Sigmoid colon (tissue), 7 donors: ENCODE results near the gene HOXA2. TPM values are rescaled to one million over a fixed set of nuclear protein-coding genes. Genes with fewer than 3 reads are reported as not detected.

Experiments used
- DNase-seq: peaks from one replicate; pipeline ENCODE4 v3.0.0-alpha.2; 2019
- H3K27ac ChIP-seq, 4 donors: fragments of 200-600 bp; sonication (generic); one replicate each; pipeline ENCODE4 v1.5.1; 2016 to 2019; ENCODE audit warnings: mild to moderate bottlenecking in 1 of 4
- H3K27me3 ChIP-seq, 3 donors: fragments of 200-600 bp; sonication (generic); one replicate each; pipeline ENCODE4 v1.5.1; 2019; ENCODE audit warnings: mild to moderate bottlenecking in 1 of 3
- H3K36me3 ChIP-seq, 4 donors: fragments of 200-600 bp; sonication (generic); one replicate each; pipeline ENCODE4 v1.5.1; 2016 to 2019
- H3K4me1 ChIP-seq, 4 donors: fragments of 200-600 bp; sonication (generic); one replicate each; pipeline ENCODE4 v1.5.1; 2017 to 2019
- H3K4me3 ChIP-seq, 4 donors: fragments of 200-600 bp; sonication (generic); one replicate each; pipeline ENCODE4 v1.5.1; 2017 to 2019; ENCODE audit warnings: mild to moderate bottlenecking in 2 of 4, moderate library complexity in 1 of 4
- H3K9me3 ChIP-seq, 4 donors: fragments of 200-600 bp in 3 of 4; sonication (generic) in 3 of 4; one replicate each; pipeline versions ENCODE4 v1.5.1 to v1.6.1; 2013 to 2019
- CTCF ChIP-seq, 4 experiments: fragments of 450-650 bp in 3 of 4; fragments of 200-600 bp in 1 of 4; IDR thresholded peaks; one replicate each; pipeline ENCODE4 v1.5.1; 2016 to 2019; ENCODE audit warnings: antibody characterized with exemption in 4 of 4, mild to moderate bottlenecking in 3 of 4, moderate library complexity in 2 of 4
- EP300 ChIP-seq, 4 donors: sonication (generic); formaldehyde crosslinking; IDR thresholded peaks; one replicate each; pipeline ENCODE4 v1.6.1; 2017; ENCODE audit warnings: antibody characterized with exemption in 4 of 4
- POLR2A ChIP-seq, 2 donors: fragments of 450-650 bp; IDR thresholded peaks; one replicate each; pipeline ENCODE4 v1.6.1; 2016; ENCODE audit warnings: antibody characterized with exemption in 2 of 2, mild to moderate bottlenecking in 2 of 2, moderate library complexity in 2 of 2
- POLR2AphosphoS5 ChIP-seq, 4 donors: sonication (generic); formaldehyde crosslinking; IDR thresholded peaks; one replicate each; pipeline ENCODE4 v1.6.1; 2017; ENCODE audit warnings: antibody characterized with exemption in 4 of 4
- WGBS, 2 donors: extraction: QIAGEN DNeasy Blood & Tissue Kit; methylation state at CpG; one replicate each; pipeline ENCODE4 v1.1.7; 2013; 5-methylcytosine and 5-hydroxymethylcytosine counted together
- intact Hi-C: fragments of 100-400 bp; cut with DNase I; formaldehyde crosslinking; loops from one replicate; pipeline ENCODE4 v1.15.1; 2023
- polyA plus RNA-seq, 3 donors: library from polyadenylated mRNA; stranded (reverse); fragments of 200-250 nt; gene quantifications; one replicate each; pipeline ENCODE4 v1.2.3, GENCODE V29; 2013
- total RNA-seq, 4 donors: library from RNA; depleted of rRNA; stranded (reverse); fragments of >200 nt; gene quantifications; one replicate each; pipeline ENCODE4 v1.1.0, GENCODE V29; 2016
- donor health status: healthy with polysubstance abuse.
- donor health status: Bipolar disorder and iron deficiency.
- donor health status: healthy.

The HOXA2 gene
- total and polyA plus RNA-seq, 7 donors: 0.60 to 4.3 (median 1.9) TPM

GRCh38 chr7:27141137-27141922 lies 38.8 kb upstream of the HOXA2 start:
- TF ChIP-seq POLR2AphosphoS5 (IDR thresholded peaks at IDR 0.05) (no peak), EP300 (IDR thresholded peaks at IDR 0.05) (no peak), POLR2A (IDR thresholded peaks at IDR 0.05) (no peak), CTCF (IDR thresholded peaks at IDR 0.05) (no peak)
- H3K4me1 ChIP-seq: peaks cover 0 to 41% (median 23%) of the 10 kb centered on the region in 4 donors
- DNase-seq: no peak
- peaks cover 15 to 43% (median 17%) of the 10 kb centered on the region in 4 donors for H3K36me3 ChIP-seq
- WGBS, 2 donors: 14 to 64% methylated on average over 18 of the region's 18 CpGs
- no peaks in the 10 kb centered on the region for H3K9me3 ChIP-seq
- intact Hi-C loops: no loop called here
- H3K4me3 ChIP-seq: peak overlapping the region in 3 of 4 donors; percentile 52 to 60 (median 58)
- H3K27ac ChIP-seq: peak overlapping the region; percentile 82 to 99 (median 92)
- H3K27me3 ChIP-seq: no peaks in the 10 kb centered on the region

DNA sequence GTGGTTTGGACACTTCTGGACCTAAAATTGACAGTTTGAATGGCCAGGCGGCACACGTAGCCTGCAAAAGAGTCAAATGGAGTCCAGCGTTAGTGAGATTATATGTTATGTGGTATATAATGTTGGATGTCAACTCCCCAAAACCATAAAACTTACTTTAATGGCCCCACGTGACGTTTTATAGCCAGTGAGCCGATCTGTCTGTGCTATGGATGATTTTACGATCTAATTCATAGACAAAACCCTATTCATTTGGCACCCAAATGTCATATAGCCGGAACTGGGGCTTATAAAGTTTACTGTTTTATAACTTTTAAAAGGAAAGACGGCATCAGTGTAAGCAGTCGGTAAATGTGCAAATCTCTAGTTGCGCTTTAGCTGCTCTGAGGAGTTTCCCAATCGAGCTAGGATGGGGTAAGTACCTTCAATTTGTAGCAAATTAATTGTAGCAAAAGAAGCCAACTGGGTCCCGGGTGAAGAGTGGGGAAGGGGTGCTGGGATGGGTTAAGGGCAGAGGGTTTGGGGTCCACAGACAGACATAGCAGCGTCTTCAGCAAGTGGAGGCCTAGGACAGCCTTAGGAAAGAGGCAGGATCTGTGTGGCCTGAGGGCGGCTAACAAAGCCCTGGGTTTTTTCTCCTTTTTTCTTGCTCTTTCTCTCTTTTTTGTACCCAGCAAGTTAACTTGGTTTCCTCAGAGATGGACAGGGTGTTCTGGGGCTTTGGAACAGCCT lies 37.8 kb upstream of the HOXA2 start:
- WGBS, 2 donors: 12 to 63% methylated on average over 15 of the region's 15 CpGs
- intact Hi-C loops: no loop called here
- Histone ChIP-seq H3K4me1 (peaks cover 0 to 51% (median 32%) of the 10 kb centered on the region in 4 donors), H3K27ac (peak overlapping the region; percentile 67 to 99 (median 92)), H3K4me3 (peak overlapping the region in 2 of 4 donors; percentile 22 to 28), H3K36me3 (peaks cover 11 to 37% (median 14%) of the 10 kb centered on the region in 4 donors), H3K27me3 (no peaks in the 10 kb centered on the region), H3K9me3 (no peaks in the 10 kb centered on the region)
- DNase-seq: no peak
- TF ChIP-seq CTCF (IDR thresholded peaks at IDR 0.05) (no peak), EP300 (IDR thresholded peaks at IDR 0.05) (no peak), POLR2A (IDR thresholded peaks at IDR 0.05) (peak in 1 of 2 donors; percentile 25), POLR2AphosphoS5 (IDR thresholded peaks at IDR 0.05) (no peak)

DNA sequence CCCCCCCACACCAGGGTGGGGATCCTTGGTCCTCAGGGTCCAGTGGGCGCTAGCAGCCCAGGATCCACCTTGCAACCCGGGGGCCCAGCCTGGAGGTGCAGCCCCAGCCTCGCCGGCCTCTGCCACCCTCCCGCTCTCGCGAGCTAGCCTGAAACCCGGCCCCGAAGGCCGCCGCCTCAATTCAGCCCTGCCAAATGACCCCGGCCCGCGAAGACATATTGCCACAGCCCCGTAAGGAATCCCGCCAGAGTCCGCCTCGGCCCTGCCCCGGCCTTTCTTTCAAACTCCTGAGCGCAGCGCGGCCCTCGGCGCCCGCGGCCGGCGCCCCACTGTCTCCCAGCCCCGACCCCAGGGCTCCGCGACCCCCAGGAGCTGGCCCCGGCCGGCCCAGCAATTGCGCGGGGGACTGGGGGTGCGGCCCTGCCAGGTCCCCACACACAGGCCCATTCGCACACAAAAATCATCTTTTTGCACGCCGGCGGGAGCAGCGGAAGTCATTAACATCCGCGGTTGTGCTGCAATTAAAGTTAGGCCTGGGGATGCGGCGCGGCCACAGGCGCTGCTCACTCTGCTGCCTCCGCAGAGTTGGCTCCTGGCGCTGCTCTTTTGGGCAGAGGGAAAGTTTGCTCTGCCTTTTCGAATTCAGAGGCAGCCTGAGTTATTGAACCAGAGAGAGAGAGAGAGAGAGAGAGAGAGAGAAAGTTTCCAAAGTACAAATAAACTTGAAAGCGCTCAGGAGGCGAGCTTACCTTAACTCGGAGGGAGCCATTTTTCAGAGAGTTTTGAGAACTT lies 37.0 kb upstream of the HOXA2 start:
- 8 to 58% methylated on average over 53 of the region's 53 CpGs for WGBS, 2 donors
- H3K4me3 ChIP-seq: peak overlapping the region in 3 of 4 donors; percentile 8 to 28 (median 22)
- no peak for DNase-seq
- peak overlapping the region; percentile 67 to 99 (median 92) for H3K27ac ChIP-seq
- no peaks in the 10 kb centered on the region for H3K27me3 ChIP-seq
- H3K36me3 ChIP-seq: peaks cover 3 to 30% (median 8%) of the 10 kb centered on the region in 4 donors
- H3K9me3 ChIP-seq: no peaks in the 10 kb centered on the region
- TF ChIP-seq POLR2A (IDR thresholded peaks at IDR 0.05) (no peak), POLR2AphosphoS5 (IDR thresholded peaks at IDR 0.05) (no peak), CTCF (IDR thresholded peaks at IDR 0.05) (no peak), EP300 (IDR thresholded peaks at IDR 0.05) (no peak)
- intact Hi-C loops: no loop called here
- H3K4me1 ChIP-seq: peaks cover 0 to 59% (median 40%) of the 10 kb centered on the region in 4 donors

DNA sequence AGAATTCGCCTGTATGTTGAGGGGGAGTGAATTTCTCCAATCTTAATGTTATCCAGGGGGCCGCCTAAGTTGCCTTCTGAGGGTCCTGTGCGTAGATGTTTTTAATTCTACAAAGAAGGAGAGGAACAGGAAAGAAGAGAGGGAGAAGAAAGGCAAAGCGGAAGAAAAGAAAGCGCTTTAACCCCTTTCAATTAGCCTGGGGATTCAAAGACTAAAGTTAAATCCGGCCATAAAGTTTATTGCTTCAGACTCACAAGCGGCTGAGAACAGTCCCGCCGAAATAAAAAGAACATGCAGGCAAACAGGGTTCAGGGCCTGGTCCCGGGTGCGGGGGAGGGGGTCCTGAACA lies 36.5 kb upstream of the HOXA2 start:
- intact Hi-C loops: no loop called here
- TF ChIP-seq POLR2AphosphoS5 (IDR thresholded peaks at IDR 0.05) (no peak), POLR2A (IDR thresholded peaks at IDR 0.05) (no peak), CTCF (IDR thresholded peaks at IDR 0.05) (no peak), EP300 (IDR thresholded peaks at IDR 0.05) (no peak)
- DNase-seq: no peak
- Histone ChIP-seq H3K27ac (peak overlapping the region; percentile 67 to 99 (median 92)), H3K4me1 (peaks cover 0 to 64% (median 43%) of the 10 kb centered on the region in 4 donors), H3K4me3 (peak overlapping the region in 3 of 4 donors; percentile 8 to 28 (median 22)), H3K9me3 (no peaks in the 10 kb centered on the region), H3K27me3 (no peaks in the 10 kb centered on the region), H3K36me3 (peaks cover 0 to 24% (median 2%) of the 10 kb centered on the region in 4 donors)
- 10 to 65% methylated on average over 11 of the region's 11 CpGs for WGBS, 2 donors
